Peyer's patch (tissue), 4 donors: ENCODE results near the gene PLPPR5. TPM values are rescaled to one million over a fixed set of nuclear protein-coding genes. Genes with fewer than 3 reads are reported as not detected.

Experiments used
- DNase-seq, 3 donors: peaks; one replicate each; pipeline ENCODE4 v3.0.0-alpha.2; 2017 to 2019
- H3K27ac ChIP-seq, 4 donors: fragments of 200-600 bp; sonication (generic); one replicate each; pipeline ENCODE4 v1.5.1; 2016 to 2019
- H3K27me3 ChIP-seq, 2 donors: fragments of 200-600 bp; sonication (generic); one replicate each; pipeline ENCODE4 v1.5.1; 2019
- H3K36me3 ChIP-seq, 3 donors: fragments of 200-600 bp; sonication (generic); one replicate each; pipeline ENCODE4 v1.5.1; 2016 to 2019
- H3K4me1 ChIP-seq, 4 donors: fragments of 200-600 bp; sonication (generic); one replicate each; pipeline ENCODE4 v1.5.1; 2016 to 2019
- H3K4me3 ChIP-seq, 4 donors: fragments of 200-600 bp; sonication (generic); 1 replicate in 3 of 4; 2 replicates in 1 of 4; pipeline ENCODE4 v1.5.1; 2016 to 2019; ENCODE audit warnings: mild to moderate bottlenecking in 1 of 4
- H3K9me3 ChIP-seq, 4 donors: fragments of 200-600 bp; sonication (generic); one replicate each; pipeline ENCODE4 v1.5.1; 2016 to 2019; ENCODE audit warnings: mild to moderate bottlenecking in 1 of 4
- POLR2A ChIP-seq, 2 donors: fragments of 450-650 bp; IDR thresholded peaks; one replicate each; pipeline ENCODE4 v1.5.1; 2017; ENCODE audit warnings: antibody characterized with exemption in 2 of 2, mild to moderate bottlenecking in 2 of 2, moderate library complexity in 2 of 2
- total RNA-seq, 4 donors: library from RNA; depleted of rRNA; stranded (reverse); fragments of >200 nt; gene quantifications; one replicate each; pipeline ENCODE4 v1.1.0, GENCODE V29; 2016
- TF ChIP-seq, protein P1 (sequence below), 6 experiments: fragments of 450-650 bp in 4 of 6; fragments of 200-600 bp in 2 of 6; sonication (generic) in 1 of 6; IDR thresholded peaks; one replicate each; pipeline ENCODE4 v1.5.1; 2017 to 2019; ENCODE audit warnings: antibody characterized with exemption in 6 of 6, mild to moderate bottlenecking in 3 of 6, moderate library complexity in 1 of 6

PLPPR5 gene
- total RNA-seq, 4 donors from 2014 or later, result not detected

DNA sequence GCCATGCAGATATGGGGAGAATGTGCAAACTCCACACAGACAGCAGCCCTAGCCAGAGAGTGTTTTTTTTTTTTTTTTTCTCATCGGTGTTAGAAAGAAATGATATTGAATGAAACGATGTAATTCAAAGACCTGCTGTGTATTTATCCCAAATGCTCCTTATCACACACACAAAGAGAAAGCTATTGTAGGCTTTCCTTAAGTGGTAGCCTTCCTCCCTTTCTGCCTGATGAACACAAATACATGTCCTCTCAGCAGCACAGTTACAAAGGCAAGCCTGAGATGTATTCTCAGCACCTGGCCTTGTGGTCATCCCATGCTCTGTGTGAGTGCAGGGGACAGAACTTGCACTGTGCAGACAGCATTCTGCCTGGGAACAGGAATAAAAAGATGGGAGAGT, 93.8 kb downstream of the PLPPR5 start:
- TF ChIP-seq POLR2A (IDR thresholded peaks at IDR 0.05), result no peak
- TF ChIP-seq, protein P1, sequence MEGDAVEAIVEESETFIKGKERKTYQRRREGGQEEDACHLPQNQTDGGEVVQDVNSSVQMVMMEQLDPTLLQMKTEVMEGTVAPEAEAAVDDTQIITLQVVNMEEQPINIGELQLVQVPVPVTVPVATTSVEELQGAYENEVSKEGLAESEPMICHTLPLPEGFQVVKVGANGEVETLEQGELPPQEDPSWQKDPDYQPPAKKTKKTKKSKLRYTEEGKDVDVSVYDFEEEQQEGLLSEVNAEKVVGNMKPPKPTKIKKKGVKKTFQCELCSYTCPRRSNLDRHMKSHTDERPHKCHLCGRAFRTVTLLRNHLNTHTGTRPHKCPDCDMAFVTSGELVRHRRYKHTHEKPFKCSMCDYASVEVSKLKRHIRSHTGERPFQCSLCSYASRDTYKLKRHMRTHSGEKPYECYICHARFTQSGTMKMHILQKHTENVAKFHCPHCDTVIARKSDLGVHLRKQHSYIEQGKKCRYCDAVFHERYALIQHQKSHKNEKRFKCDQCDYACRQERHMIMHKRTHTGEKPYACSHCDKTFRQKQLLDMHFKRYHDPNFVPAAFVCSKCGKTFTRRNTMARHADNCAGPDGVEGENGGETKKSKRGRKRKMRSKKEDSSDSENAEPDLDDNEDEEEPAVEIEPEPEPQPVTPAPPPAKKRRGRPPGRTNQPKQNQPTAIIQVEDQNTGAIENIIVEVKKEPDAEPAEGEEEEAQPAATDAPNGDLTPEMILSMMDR (IDR thresholded peaks at IDR 0.05), result no peak
- Histone ChIP-seq H3K4me1 (no peaks in the 10 kb centered on the region), H3K27ac (no peak overlapping the region), H3K9me3 (no peaks in the 10 kb centered on the region), H3K4me3 (no peak overlapping the region), H3K36me3 (no peaks in the 10 kb centered on the region), H3K27me3 (no peaks in the 10 kb centered on the region)
- DNase-seq, result no peak

DNA sequence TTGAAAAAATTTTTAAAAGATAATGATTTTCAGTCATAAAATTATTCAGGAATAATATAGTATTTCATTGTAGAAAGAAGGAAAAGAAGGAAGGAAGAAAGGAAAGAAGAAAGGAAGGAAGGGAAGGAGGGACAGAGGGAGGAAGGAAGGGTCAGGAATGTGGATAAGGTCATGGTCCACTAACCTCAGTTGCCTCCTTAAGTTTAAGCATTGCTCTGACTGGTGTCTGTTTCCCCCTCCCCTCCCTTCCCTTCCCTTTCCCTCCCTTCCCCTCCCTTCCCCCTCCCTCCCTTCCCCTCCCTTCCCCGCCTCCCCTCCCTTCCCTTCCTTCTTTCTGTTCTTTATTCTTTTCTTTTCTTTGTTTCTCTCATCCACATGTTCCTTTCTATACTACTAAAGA, 95.7 kb downstream of the PLPPR5 start:
- TF ChIP-seq POLR2A (IDR thresholded peaks at IDR 0.05), result no peak
- TF ChIP-seq, protein P1 (IDR thresholded peaks at IDR 0.05), result no peak
- H3K9me3 ChIP-seq, result no peaks in the 10 kb centered on the region
- H3K27ac ChIP-seq, result no peak overlapping the region
- H3K4me3 ChIP-seq, result no peak overlapping the region
- H3K4me1 ChIP-seq, result no peaks in the 10 kb centered on the region
- H3K27me3 ChIP-seq, result no peaks in the 10 kb centered on the region
- H3K36me3 ChIP-seq, result no peaks in the 10 kb centered on the region
- DNase-seq, result no peak

DNA sequence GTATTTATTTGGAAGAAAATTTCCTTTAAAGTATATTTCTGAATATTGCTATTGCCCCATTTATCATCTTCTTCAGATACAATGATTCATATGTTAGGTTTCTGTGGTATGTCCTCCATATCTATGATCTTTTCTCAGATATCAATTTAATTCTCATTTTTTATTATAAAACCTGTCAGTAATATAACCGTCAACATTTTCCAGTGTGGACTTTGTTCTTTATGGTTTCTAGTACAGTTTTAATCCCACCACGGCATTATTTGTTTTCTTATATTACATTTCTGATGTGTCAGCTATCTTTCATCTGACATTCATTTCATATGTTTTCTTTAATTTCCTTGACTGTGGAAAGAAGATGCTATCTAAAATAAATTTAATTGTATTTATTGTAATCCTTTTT, 97.9 kb downstream of the PLPPR5 start:
- no peaks in the 10 kb centered on the region for H3K27me3 ChIP-seq
- DNase-seq, result no peak
- H3K36me3 ChIP-seq, result no peaks in the 10 kb centered on the region
- H3K27ac ChIP-seq, result no peak overlapping the region
- H3K4me3 ChIP-seq, result no peak overlapping the region
- TF ChIP-seq POLR2A (IDR thresholded peaks at IDR 0.05), result no peak
- TF ChIP-seq, protein P1 (IDR thresholded peaks at IDR 0.05), result no peak
- no peaks in the 10 kb centered on the region for H3K4me1 ChIP-seq
- no peaks in the 10 kb centered on the region for H3K9me3 ChIP-seq

- no peaks in the 10 kb centered on the region for H3K36me3 ChIP-seq
- no peak overlapping the region for H3K4me3 ChIP-seq
- H3K9me3 ChIP-seq, result no peaks in the 10 kb centered on the region
- DNase-seq, result no peak
- H3K27me3 ChIP-seq, result no peaks in the 10 kb centered on the region
- TF ChIP-seq, protein P1 (IDR thresholded peaks at IDR 0.05), result no peak
- no peak for TF ChIP-seq POLR2A (IDR thresholded peaks at IDR 0.05)
- H3K27ac ChIP-seq, result no peak overlapping the region
- no peaks in the 10 kb centered on the region for H3K4me1 ChIP-seq
These were observed 98.3 kb downstream of the PLPPR5 start for GRCh38 chr1:98906361-98906760.

DNA sequence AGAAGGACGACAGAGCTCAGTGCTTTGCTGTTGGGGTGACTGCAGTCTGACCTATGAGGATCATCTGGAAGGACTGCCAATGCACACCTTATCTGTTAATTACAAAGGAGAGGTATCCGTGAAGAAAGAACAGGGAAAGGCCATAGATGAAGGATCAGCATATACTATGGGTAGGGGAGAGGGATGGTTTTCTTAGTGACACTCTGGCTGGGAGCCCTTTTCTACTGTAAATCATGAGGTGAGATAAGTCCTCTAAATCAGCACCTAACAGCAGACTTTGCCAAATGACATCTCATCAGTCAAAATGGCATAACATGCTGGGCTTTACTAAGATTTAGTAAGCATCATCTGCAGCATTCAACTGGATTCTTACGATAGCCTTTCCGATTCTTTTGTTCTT, 100.0 kb downstream of the PLPPR5 start:
- Histone ChIP-seq H3K27me3 (no peaks in the 10 kb centered on the region), H3K4me1 (no peaks in the 10 kb centered on the region), H3K4me3 (no peak overlapping the region), H3K9me3 (no peaks in the 10 kb centered on the region), H3K36me3 (no peaks in the 10 kb centered on the region), H3K27ac (no peak overlapping the region)
- DNase-seq, result no peak
- no peak for TF ChIP-seq POLR2A (IDR thresholded peaks at IDR 0.05)
- TF ChIP-seq, protein P1 (IDR thresholded peaks at IDR 0.05), result no peak

- H3K27ac ChIP-seq, result no peak overlapping the region
- H3K36me3 ChIP-seq, result no peaks in the 10 kb centered on the region
- no peaks in the 10 kb centered on the region for H3K9me3 ChIP-seq
- H3K4me3 ChIP-seq, result no peak overlapping the region
- TF ChIP-seq, protein P1 (IDR thresholded peaks at IDR 0.05), result no peak
- TF ChIP-seq POLR2A (IDR thresholded peaks at IDR 0.05), result no peak
- no peaks in the 10 kb centered on the region for H3K4me1 ChIP-seq
- H3K27me3 ChIP-seq, result no peaks in the 10 kb centered on the region
- no peak for DNase-seq
These were observed 100.9 kb downstream of the PLPPR5 start for GRCh38 chr1:98903726-98904125.
